SK-N-SH (cell line): ENCODE data around the gene MAPKAP1. TPM values are rescaled to one million over a fixed set of nuclear protein-coding genes. Genes with fewer than 3 reads are reported as not detected.

Experiments used
- CTCF ChIA-PET: fragments of 300-600, 350-600 bp; formaldehyde crosslinking; extraction: SDS; loops from one replicate; lab custom pipeline; 2021; lab: Yijun Ruan, JAX
- POLR2A ChIA-PET: fragments of 350-600 bp; sonication (Branson Sonifier 250); formaldehyde crosslinking; extraction: SDS; loops from one replicate; lab custom pipeline; 2020; ENCODE audit warnings: antibody characterized with exemption, inconsistent platforms; lab: Yijun Ruan, JAX
- DNase-seq: peaks from one replicate; pipeline ENCODE4 v3.0.0; 2012
- H2AFZ ChIP-seq: fragments of 200-600 bp; sonication (generic); 2 replicates; pipeline ENCODE4 v1.8.1; 2016; ENCODE audit warnings: antibody characterized with exemption, mild to moderate bottlenecking, low read depth
- H3F3A ChIP-seq: fragments of 200-600 bp; sonication (generic); replicated peaks from 2 replicates; pipeline ENCODE3; 2016; ENCODE audit warnings: antibody characterized with exemption, mild to moderate bottlenecking; ENCODE audit not compliant: insufficient read depth
- H3K27ac ChIP-seq, 2 experiments: fragments of 200-500 bp in 1 of 2; fragments of 200-600 bp in 1 of 2; sonication (Bioruptor generic) in 1 of 2; sonication (generic), shearing (Covaris generic) in 1 of 2; 2 replicates each; pipeline versions ENCODE4 v1.5.1 to v1.6.1; 2014 to 2016; ENCODE audit warnings: low read depth in 2 of 2, inconsistent platforms in 1 of 2, low read length in 1 of 2, mild to moderate bottlenecking in 1 of 2, mixed read lengths in 1 of 2
- H3K27me3 ChIP-seq: fragments of 200-600 bp; sonication (generic), shearing (Covaris generic); 2 replicates; pipeline ENCODE4 v1.6.1; 2016; ENCODE audit warnings: mixed run types; ENCODE audit not compliant: insufficient read depth
- H3K36me3 ChIP-seq, 2 experiments: fragments of 200-500 bp in 1 of 2; fragments of 200-600 bp in 1 of 2; sonication (Bioruptor generic) in 1 of 2; sonication (generic) in 1 of 2; replicated peaks in 1 of 2; 2 replicates each; pipeline versions ENCODE3 to v1.5.1; 2014 to 2016; ENCODE audit warnings: low read length in 1 of 2, mild to moderate bottlenecking in 1 of 2; ENCODE audit not compliant: insufficient read depth in 2 of 2, control insufficient read depth in 1 of 2
- H3K4me1 ChIP-seq, 2 experiments: fragments of 200-500 bp in 1 of 2; fragments of 200-600 bp in 1 of 2; sonication (Bioruptor generic) in 1 of 2; sonication (generic), shearing (Covaris generic) in 1 of 2; 2 replicates each; pipeline versions ENCODE4 v1.5.1 to v1.6.1; 2014 to 2016; ENCODE audit warnings: low read depth in 1 of 2, low read length in 1 of 2, mixed run types in 1 of 2; ENCODE audit not compliant: insufficient read depth in 2 of 2, control insufficient read depth in 1 of 2
- H3K4me2 ChIP-seq: fragments of 200-600 bp; sonication (generic), shearing (Covaris generic); 2 replicates; pipeline ENCODE4 v1.6.1; 2017; ENCODE audit warnings: mixed run types
- H3K4me3 ChIP-seq, 2 experiments: fragments of 200-500 bp in 1 of 2; fragments of 200-600 bp in 1 of 2; sonication (Bioruptor generic) in 1 of 2; sonication (generic), shearing (Covaris generic) in 1 of 2; 2 replicates each; pipeline versions ENCODE4 v1.5.1 to v1.8.1; 2014 to 2016; ENCODE audit warnings: low read depth in 2 of 2, inconsistent platforms in 1 of 2, low read length in 1 of 2, mild to moderate bottlenecking in 1 of 2, mixed read lengths in 1 of 2, moderate library complexity in 1 of 2
- H3K79me2 ChIP-seq: fragments of 200-600 bp; sonication (generic); 2 replicates; pipeline ENCODE4 v1.8.1; 2017; ENCODE audit warnings: mild to moderate bottlenecking; ENCODE audit not compliant: insufficient read depth
- H3K9ac ChIP-seq: fragments of 200-600 bp; sonication (generic); 2 replicates; pipeline ENCODE4 v1.6.1; 2017; ENCODE audit warnings: mixed run types
- H3K9me2 ChIP-seq: fragments of 200-600 bp; sonication (generic); 2 replicates; pipeline ENCODE4 v1.6.1; 2017; ENCODE audit warnings: mixed run types
- H3K9me3 ChIP-seq: fragments of 200-600 bp; sonication (generic); 2 replicates; pipeline ENCODE4 v1.6.1; 2017; ENCODE audit warnings: mixed run types, mild to moderate bottlenecking, moderate library complexity
- H4K20me1 ChIP-seq: fragments of 200-600 bp; sonication (generic); 2 replicates; pipeline ENCODE4 v1.6.1; 2017; ENCODE audit warnings: mild to moderate bottlenecking, mixed run types; ENCODE audit not compliant: insufficient read depth
- EP300 ChIP-seq, 2 experiments: IDR thresholded peaks; 2 replicates each; pipeline versions ENCODE4 v1.4.0 to v1.6.1; 2012; ENCODE audit warnings: borderline replicate concordance in 1 of 2, low read depth in 1 of 2, low read length in 1 of 2
- EZH2phosphoT487 ChIP-seq: fragments of 200-600 bp; sonication (generic); IDR thresholded peaks from 2 replicates; pipeline ENCODE4 v1.6.1; 2017; ENCODE audit warnings: low read depth, mixed run types, mild to moderate bottlenecking, antibody characterized with exemption, moderate library complexity, borderline replicate concordance
- GATA2 ChIP-seq: sonication (generic); formaldehyde crosslinking; IDR thresholded peaks from 2 replicates; pipeline ENCODE4 v1.5.0; 2020; ENCODE audit warnings: mild to moderate bottlenecking, missing genetic modification reagents
- MEF2A ChIP-seq: IDR thresholded peaks from 2 replicates; pipeline ENCODE4 v1.4.0; 2012; ENCODE audit warnings: low read depth, borderline replicate concordance
- MXI1 ChIP-seq: IDR thresholded peaks from 2 replicates; pipeline ENCODE4 v1.6.1; 2012; ENCODE audit warnings: mild to moderate bottlenecking, low read depth, low read length, improper control_type of control experiment
- NRF1 ChIP-seq: IDR thresholded peaks from 2 replicates; pipeline ENCODE4 v1.6.1; 2012; ENCODE audit warnings: low read depth, mild to moderate bottlenecking, low read length
- POLR2AphosphoS5 ChIP-seq: IDR thresholded peaks from 2 replicates; pipeline ENCODE4 v1.6.1; 2012; ENCODE audit warnings: low read depth, low read length
- RAD21 ChIP-seq: IDR thresholded peaks from 2 replicates; pipeline ENCODE4 v1.6.1; 2012; ENCODE audit warnings: mild to moderate bottlenecking, low read length
- RCOR1 ChIP-seq: fragments of 150-350 bp; IDR thresholded peaks from 2 replicates; pipeline ENCODE4 v1.6.1; 2017; ENCODE audit warnings: antibody characterized with exemption, low read length
- REST ChIP-seq: IDR thresholded peaks from 2 replicates; pipeline ENCODE4 v1.6.1; 2012; ENCODE audit warnings: mild to moderate bottlenecking, low read depth, low read length, moderate library complexity
- TCF12 ChIP-seq: IDR thresholded peaks from 2 replicates; pipeline ENCODE4 v1.4.0; 2012
- USF1 ChIP-seq: IDR thresholded peaks from 2 replicates; pipeline ENCODE4 v1.4.0; 2012; ENCODE audit warnings: low read depth, borderline replicate concordance
- YY1 ChIP-seq: IDR thresholded peaks from 2 replicates; pipeline ENCODE4 v1.4.0; 2012; ENCODE audit warnings: low read depth, mild to moderate bottlenecking
- WGBS: methylation state at CpG from one replicate; pipeline ENCODE4 v1.1.6; 2017; ENCODE audit warnings: low lambda C conversion rate; 5-methylcytosine and 5-hydroxymethylcytosine counted together
- polyA plus RNA-seq, 3 experiments: library from polyadenylated mRNA; depleted of rRNA; stranded (reverse); fragments of >200 nt; gene quantifications; 2 replicates each; pipeline ENCODE4 v1.2.3, GENCODE V29; 2012
- TF ChIP-seq, protein P1 (sequence below): IDR thresholded peaks from 2 replicates; pipeline ENCODE4 v1.4.0; 2012; ENCODE audit warnings: low read depth, borderline replicate concordance
- TF ChIP-seq, protein P2 (sequence below): fragments of 150-350 bp; IDR thresholded peaks from 2 replicates; pipeline ENCODE4 v1.6.1; 2017; ENCODE audit warnings: antibody characterized with exemption, low read length, low read depth, borderline replicate concordance

MAPKAP1 gene
- polyA plus RNA-seq, 1 of the 3 experiments (the other 2 are of a cell fraction) = 117 TPM

GRCh38 chr9:125446561-125447094 is 260.4 kb downstream of the MAPKAP1 start:
- Histone ChIP-seq H3K9ac (no peak overlapping the region), H2AFZ (no peak overlapping the region), H3K9me2 (no peaks in the 10 kb centered on the region), H3F3A (no peaks in the 10 kb centered on the region), H3K4me2 (no peak overlapping the region), H4K20me1 (0 out of 2 replicates have a peak, but pooled peaks cover 5% of the 10 kb centered on the region), H3K9me3 (no peaks in the 10 kb centered on the region), H3K27me3 (no peaks in the 10 kb centered on the region), H3K27ac (no peak overlapping the region), H3K36me3 (peaks cover 0 to 26% of the 10 kb centered on the region in 2 experiments), H3K79me2 (no peaks in the 10 kb centered on the region), H3K4me1 (no peaks in the 10 kb centered on the region; a peak in 1 of 4 replicates), H3K4me3 (no peak overlapping the region)
- TF ChIP-seq RAD21 = no peak
- WGBS = 100% methylated on average over 4 of the region's 6 CpGs
- CTCF ChIA-PET = no interaction called here
- no peak for DNase-seq
- POLR2A ChIA-PET = no interaction called here

DNA sequence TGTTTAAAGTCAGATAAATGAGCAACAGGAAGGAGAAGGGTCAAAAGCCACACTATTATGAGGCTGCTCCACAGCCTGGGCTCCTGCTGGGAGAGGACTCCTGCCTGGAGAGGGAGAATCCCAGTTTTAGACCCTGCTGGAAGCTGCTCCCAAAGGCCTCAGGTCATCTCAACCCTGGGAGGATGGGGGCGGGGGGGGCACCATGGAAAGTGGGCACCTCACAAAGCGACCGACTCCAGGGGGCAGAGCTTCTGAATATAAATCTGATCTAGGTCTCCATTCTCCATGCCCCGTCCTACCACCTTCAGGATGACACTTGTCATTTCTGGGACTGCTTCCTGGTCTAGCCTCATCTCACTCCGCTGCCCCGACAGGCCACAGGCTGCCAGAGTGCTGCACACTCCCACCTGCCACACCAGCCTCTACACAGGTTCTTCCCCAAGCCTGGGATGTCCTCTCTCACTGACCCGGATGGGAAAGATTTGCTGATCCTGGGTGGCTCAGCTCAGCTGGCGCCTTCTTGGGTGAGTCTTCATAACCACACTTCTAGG is 262.0 kb downstream of the MAPKAP1 start:
- H3K9me3 ChIP-seq = no peaks in the 10 kb centered on the region
- H3K4me3 ChIP-seq = no peak overlapping the region
- no peak overlapping the region for H3K27ac ChIP-seq
- H3K4me2 ChIP-seq = no peak overlapping the region
- 90% methylated on average over 6 of the region's 8 CpGs for WGBS
- CTCF ChIA-PET = interaction anchor here (1.2 kb wide), 1 partner anchor 9 kb away, joined by 3 read pairs; no protein-coding TSS in a partner anchor
- H3K27me3 ChIP-seq = no peaks in the 10 kb centered on the region
- H3F3A ChIP-seq = no peaks in the 10 kb centered on the region
- peaks cover 0 to 10% of the 10 kb centered on the region in 2 experiments; a peak in 1 of 4 replicates for H3K4me1 ChIP-seq
- peaks cover 7 to 27% of the 10 kb centered on the region in 2 experiments for H3K36me3 ChIP-seq
- no peaks in the 10 kb centered on the region for H3K9me2 ChIP-seq
- H4K20me1 ChIP-seq = 0 out of 2 replicates have a peak, but pooled peaks cover 5% of the 10 kb centered on the region
- no peak overlapping the region for H3K9ac ChIP-seq
- no peak overlapping the region for H2AFZ ChIP-seq
- TF ChIP-seq MEF2A = no peak
- TF ChIP-seq GATA2 (CRISPR knock-in tag) = no peak
- TF ChIP-seq TCF12 = no peak
- no peak for TF ChIP-seq EZH2phosphoT487
- no peak for TF ChIP-seq USF1
- no peak for TF ChIP-seq EP300 (IDR thresholded peaks at IDR 0.05; ENCODE audit: borderline replicate concordance in 1 of 2, low read depth in 1 of 2, low read length in 1 of 2)
- TF ChIP-seq, protein P1, sequence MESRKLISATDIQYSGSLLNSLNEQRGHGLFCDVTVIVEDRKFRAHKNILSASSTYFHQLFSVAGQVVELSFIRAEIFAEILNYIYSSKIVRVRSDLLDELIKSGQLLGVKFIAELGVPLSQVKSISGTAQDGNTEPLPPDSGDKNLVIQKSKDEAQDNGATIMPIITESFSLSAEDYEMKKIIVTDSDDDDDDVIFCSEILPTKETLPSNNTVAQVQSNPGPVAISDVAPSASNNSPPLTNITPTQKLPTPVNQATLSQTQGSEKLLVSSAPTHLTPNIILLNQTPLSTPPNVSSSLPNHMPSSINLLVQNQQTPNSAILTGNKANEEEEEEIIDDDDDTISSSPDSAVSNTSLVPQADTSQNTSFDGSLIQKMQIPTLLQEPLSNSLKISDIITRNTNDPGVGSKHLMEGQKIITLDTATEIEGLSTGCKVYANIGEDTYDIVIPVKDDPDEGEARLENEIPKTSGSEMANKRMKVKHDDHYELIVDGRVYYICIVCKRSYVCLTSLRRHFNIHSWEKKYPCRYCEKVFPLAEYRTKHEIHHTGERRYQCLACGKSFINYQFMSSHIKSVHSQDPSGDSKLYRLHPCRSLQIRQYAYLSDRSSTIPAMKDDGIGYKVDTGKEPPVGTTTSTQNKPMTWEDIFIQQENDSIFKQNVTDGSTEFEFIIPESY = no peak
- TF ChIP-seq YY1 = no peak
- no peak for TF ChIP-seq REST
- TF ChIP-seq RCOR1 = no peak
- no peak for TF ChIP-seq MXI1
- no peak for TF ChIP-seq NRF1
- no peak for TF ChIP-seq POLR2AphosphoS5
- TF ChIP-seq, protein P2, sequence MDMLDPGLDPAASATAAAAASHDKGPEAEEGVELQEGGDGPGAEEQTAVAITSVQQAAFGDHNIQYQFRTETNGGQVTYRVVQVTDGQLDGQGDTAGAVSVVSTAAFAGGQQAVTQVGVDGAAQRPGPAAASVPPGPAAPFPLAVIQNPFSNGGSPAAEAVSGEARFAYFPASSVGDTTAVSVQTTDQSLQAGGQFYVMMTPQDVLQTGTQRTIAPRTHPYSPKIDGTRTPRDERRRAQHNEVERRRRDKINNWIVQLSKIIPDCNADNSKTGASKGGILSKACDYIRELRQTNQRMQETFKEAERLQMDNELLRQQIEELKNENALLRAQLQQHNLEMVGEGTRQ = no peak
- no peak for DNase-seq
- POLR2A ChIA-PET = no interaction called here
- H3K79me2 ChIP-seq = no peaks in the 10 kb centered on the region
